Left cardiac atrium (tissue), 4 donors: ENCODE measurements around the gene MYO1D. TPM values are rescaled to one million over a fixed set of nuclear protein-coding genes. Genes with fewer than 3 reads are reported as not detected.
"Not testable (repeated sequence)": the region's sequence is repeated elsewhere in the genome, so short reads cannot be mapped to it uniquely, and the experiment has no call there.

ENCODE experiments used
- ATAC-seq, 2 donors: fragments of 200-7000 bp; cut with Tn5 transposase; one replicate each; pipeline ENCODE4 v1.9.1; 2020; ENCODE audit warnings: mild to moderate bottlenecking in 2 of 2, moderate library complexity in 2 of 2
- DNase-seq: peaks from one replicate; pipeline ENCODE4 v3.0.0-alpha.2; 2020
- intact Hi-C, 2 donors: fragments of 100-400 bp; cut with DNase I; formaldehyde crosslinking; loops; one replicate each; pipeline versions ENCODE4 v1.14.1 to v1.15.1; 2022 to 2023
- total RNA-seq, 2 donors: library from RNA; stranded (reverse); fragmentation: NEBNext Ultra II Directional; extraction: Animal tissue kit (Norgen Biotek cat#: 25700); gene quantifications; one replicate each; pipeline ENCODE4 v1.2.1, GENCODE V29; 2021
- donor health status: DM: no; HTN: yes; CAD: no.
- donor health status: DM: no; HTN: yes; CAD: no; lungs with severe emphysema.
- donor health status: DM: yes; HTN: yes; CAD: no.
- donor health status: Dilated cardiomyopathy.

The MYO1D gene
- total RNA-seq, 2 donors from 2014 or later: 9.5 to 21.8 TPM

DNA sequence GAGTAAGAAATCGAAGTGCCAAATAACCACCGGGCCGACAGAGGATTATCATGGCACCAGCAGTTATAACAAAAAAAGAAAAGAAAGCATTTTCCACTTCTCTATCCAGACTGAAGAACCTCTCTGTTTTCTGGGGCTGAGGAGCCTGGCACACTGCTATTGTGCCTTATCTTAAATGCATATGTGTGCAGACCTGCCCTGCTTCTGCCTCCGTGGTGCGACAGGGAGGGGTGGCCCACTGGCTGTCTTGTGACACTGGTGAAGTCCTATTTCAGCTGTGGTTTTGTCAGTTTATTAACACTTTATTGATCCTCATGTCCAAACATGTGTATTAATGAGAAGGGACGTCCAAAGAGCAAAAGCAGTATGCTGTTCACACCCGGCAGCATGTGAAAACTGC is 334.7 kb downstream of the MYO1D start:
- intact Hi-C loops: no loop called here
- ATAC-seq (no peak), DNase-seq (no peak)

DNA sequence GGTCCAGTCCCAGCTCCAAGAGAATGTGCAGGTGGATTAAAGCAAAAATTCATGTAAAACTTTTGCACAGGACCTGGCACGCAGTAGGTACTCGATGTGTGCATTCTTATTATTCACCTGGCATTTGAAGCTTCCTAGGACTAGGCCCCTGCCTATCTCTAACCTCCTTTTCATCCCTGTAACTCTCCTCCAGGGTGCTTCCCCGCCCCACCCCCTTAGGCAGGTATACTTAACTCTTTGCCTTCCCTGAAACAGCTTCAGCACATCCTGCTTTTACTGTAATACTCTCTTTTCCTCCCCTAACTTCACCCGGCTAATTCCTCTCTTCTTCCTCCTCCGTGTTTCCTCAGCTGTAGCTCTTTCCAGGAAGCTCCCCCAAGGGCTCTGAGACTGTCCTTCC is 335.3 kb downstream of the MYO1D start:
- ATAC-seq (no peak), DNase-seq (no peak)
- intact Hi-C loops: no loop called here

DNA sequence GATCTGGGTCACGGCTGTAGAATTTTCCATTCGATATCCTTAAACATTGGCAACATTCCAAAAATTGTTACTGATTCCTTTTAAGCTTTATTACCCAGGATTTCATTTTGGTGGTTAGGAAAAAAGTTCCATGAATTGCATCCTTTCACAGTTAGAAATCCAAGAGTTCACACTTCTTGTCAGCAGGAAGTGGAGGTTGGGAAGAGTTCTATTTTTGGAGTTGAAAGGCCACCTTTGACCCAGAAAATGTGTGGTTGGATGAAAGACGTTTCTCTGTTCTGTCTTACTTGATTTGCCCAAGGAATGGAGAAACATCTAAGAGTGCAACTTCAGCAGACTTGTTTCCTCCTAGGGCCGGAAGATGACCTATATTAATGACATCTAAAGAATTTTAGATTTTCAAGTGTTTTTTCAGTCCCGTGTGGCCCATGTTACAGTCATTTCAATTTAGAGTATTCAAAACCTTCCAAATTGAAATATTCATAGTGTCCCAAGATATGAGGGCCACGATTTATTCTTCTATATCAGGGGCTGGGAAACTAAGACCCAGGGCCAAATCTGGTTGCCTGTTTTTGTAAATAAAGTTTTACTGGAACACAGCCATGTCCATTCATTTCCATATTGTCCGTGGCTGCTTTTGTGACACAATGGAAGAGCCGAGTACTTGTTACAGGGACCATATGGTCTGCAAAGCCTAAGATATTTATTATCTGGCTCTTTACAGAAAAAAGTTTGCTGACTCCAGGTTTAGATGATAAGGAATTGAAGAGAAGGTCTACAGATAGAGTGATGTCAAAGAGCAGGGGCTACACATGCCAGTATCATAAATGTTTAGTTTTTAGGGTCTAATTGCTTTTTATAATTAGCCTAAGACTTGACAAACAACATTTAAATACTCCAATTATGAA is 339.9 kb downstream of the MYO1D start:
- intact Hi-C loops: no loop called here
- ATAC-seq (no peak), DNase-seq (no peak)

DNA sequence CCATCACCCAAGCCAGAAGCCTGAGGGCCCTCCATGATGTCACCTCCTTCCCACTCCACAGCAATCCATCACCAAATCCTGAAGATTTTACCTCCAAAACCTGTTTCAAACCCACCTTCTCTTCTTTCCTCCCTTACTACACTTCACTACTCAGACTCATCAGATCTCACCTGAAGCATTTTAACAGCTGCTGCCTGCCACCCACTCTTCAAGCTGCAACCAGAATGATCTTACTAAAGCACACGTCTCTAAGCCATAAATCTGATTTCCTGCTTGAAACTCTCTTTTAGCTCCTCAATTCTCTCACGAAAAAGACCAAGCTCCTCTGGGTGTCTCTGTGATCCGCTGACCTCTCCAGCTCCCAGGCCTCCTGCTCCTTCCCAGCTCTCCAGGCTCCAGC is 343.6 kb downstream of the MYO1D start:
- ATAC-seq: no peak

DNA sequence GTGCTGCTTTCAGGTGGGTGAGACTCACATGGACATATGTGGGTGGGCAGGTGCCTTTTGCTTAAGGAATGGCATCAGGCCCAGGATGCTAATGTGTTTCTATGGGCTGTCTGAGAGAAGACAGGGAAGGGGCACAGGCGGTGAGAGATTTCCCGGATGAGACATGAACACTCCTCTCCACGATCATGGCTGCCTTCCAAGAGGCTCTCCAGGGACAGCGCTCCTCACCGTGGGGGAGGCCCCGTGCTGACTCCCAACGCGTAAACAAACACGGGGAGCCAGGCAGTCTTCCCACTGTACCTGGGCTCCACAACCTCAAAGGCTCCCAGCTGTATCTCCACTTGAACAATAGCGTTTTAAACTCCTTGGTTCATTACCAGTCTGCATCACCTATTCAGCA is 347.3 kb downstream of the MYO1D start:
- no peak for DNase-seq
- intact Hi-C loops: no loop called here
- no peak for ATAC-seq

More for the DNA sequence above, 343.6 kb downstream of the MYO1D start:
- no peak for DNase-seq
- intact Hi-C loops: no loop called here

DNA sequence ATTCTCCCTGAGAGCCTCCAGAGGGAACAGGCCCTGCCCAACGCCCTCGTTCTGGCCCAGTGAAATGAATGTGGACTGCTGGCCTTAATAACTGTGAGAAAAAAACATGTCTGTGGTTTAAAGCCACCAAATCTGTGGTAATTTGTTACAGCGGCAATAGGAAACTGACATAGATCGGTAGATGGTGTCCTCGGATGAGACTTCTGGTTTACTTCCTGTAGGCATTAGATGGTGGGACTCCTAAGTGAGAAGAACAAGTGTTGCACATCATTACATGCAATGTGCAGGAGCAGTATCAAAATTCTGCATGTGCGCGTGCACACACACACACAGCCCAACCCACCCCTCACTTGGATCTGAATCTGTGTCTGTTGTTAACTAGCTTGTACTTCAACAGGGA is 348.1 kb downstream of the MYO1D start:
- DNase-seq: no peak
- no peak for ATAC-seq
- intact Hi-C loops: no loop called here

DNA sequence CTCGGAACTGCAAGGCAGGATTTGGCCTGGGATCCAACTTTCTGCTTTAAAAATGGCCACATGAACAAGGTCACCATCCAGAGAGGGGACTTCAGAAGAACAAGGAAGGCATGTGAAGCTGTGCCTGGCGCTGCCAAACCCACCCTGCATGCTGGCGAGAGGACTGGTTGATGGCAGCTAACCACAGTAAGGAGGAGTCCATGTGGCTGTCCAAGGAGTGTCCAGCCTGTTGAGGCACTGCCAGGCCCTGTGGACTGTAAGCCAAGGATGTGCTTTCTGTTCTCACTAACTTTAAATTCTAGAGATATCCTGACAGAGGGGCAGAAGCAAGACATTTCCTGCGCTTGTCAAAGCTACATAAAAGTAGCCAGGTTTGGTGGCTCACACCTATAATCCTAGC is 349.8 kb downstream of the MYO1D start:
- intact Hi-C loops: no loop called here
- DNase-seq (no peak), ATAC-seq (no peak)

DNA sequence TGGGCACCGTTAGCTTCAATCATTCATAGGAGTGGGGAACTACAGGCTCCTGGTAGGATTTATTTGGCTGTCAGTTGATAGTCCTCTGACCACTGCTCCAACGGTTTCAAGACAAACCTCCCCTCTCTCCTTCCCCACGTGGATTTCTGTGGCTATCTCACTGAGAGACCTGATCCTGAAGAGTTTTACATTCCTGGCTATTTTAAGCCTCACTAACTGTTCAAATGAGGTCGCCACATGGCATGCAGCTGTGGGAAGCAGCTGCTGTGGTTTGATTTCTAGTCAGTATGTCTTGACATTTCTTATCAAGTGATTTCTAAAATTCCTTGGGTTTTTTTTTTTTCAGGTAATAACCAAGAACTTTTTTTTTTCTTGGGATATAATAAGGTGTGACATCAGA is 351.8 kb downstream of the MYO1D start:
- intact Hi-C loops: no loop called here

DNA sequence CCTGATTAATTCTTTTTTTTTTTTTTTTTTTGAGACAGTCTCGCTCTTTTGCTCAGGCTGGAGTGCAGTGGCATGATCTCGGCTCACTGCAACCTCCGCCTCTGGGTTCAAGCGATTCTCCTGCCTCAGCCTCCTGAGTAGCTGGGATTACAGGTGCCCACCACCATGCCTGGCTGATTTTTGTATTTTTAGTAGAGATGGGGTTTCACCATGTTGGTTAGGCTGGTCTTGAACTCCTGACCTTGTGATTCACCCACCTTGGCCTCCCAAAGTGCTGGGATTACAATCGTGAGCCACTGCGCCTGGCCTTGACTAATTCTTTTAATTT is 352.4 kb downstream of the MYO1D start:
- intact Hi-C loops, ATAC-seq, DNase-seq: not testable (repeated sequence)

More for the DNA sequence above, 351.8 kb downstream of the MYO1D start:
- no peak for ATAC-seq
- no peak for DNase-seq

DNA sequence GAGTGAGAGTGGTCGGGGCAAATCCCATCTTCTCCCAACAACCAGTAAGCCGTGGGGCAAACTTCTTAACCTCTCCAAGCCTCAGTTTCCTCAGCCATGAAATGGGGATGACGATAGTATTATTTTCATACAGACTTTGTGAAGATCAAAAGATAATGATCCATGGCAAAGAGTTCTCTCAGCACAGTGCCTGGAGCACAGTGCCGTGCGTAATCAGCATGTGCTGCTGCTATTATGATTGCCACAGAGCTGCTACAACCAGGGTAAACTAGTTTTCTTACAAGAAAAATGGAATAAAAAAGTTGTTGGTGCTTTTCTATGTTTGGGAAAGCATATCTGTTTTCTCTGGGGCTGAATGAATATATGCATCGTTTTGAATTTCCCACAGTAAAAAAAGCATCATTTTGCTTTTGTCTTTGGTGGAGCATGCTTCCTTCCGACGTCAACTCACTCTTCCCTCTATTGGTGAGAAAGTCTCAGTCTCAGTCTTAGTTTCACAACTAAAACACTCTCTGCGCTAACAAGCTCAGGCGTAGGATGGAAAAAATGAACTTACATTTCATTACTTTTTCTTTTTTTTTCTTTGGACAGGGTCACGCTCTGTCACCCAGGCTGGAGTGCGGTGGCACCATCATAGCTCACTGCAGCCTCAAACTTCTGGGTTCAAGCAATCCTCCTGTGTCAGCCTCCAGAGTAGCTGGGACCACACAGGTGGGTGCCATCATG is 352.9 kb downstream of the MYO1D start:
- intact Hi-C loops: no loop called here
- DNase-seq: no peak
- ATAC-seq: no peak

DNA sequence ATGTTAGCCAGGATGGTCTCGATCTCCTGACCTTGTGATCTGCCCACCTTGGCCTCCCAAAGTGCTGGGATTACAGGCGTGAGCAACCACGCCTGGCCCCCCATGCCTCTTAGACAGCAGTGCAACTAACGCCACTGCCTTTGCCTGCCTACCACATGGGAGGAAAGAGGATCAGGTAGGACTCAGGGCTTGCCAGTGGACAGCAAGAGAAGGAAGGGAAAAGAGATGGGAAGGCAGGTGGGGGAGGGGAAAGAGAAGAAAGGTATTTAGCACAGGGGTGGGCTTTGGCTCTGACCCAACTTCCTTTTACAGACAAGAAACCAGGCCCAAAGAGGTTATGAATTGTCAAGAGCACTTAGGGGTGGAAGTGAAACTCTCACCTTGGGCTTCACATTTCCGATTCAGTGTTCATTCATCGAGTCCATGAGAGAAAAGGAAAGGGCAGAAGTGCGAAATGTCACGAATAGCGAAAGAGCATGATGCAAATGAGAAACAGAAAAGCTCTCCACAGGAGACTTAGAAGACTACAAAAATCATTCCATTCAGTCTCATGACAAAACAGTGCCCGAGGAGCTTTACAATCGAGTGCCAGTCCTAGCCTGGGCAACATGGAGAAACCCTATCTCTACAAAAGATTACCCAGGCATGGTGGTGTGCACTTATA is 353.8 kb downstream of the MYO1D start:
- ATAC-seq (no peak), DNase-seq (no peak)
- intact Hi-C loops: no loop called here

DNA sequence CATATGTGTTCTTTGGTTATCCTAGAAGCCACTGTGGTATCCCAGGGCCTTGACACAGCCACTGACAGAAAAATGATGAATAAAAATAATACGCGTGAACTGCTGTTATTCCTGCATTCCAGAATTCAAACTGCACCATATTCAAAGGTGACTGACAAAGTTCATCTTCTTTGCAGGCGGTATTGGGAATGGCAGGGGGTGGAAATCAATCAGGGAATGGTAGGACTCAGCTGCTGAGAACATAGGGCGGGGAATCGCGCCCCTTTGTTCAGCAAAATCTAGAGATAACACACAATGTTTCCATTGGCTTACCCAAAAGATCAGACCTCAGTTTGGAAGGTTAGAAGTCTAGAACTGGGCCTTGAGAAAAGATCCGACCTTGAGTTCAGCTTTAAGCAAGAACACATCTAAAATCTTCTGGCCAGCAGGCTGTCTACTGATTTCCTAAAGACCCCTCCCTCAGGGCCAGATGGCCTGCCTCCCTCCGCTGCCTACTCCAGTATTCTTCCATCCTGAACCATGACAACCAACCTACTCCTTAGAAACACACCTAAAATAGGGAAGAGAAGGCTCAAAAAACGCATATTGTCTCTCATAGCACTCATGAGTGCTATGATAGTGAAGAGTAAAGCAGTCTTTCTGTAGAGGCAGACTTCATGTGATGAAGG is 356.1 kb downstream of the MYO1D start:
- DNase-seq (no peak), ATAC-seq (no peak)
- intact Hi-C loops: no loop called here

DNA sequence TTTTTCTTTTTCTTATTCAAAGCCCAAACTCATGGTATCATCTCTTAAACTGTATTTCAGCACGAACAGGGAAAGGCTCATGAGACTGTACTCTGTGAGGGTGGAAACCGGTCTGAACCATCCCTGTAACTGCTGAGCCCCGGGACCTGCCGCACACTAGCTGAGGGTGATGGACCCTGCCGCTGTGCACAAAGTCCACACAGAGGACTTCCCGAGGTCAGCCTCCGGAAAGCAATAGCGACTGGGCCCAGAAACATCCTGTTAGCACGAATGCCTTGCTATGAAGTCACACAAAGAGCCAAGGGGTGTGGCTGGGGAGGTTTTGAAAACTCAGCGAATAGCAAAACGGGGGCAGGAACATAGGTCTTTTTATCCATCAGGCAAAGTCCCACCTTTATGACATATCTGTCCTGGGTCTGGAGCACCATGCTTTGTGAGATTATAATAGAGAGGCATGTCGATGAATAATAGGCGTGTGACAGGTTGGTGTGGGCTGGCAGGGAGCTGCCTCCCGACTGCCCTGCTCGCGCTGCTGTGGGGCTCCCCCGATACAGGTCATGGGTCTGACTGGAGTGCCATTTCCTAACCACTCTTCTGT is 356.7 kb downstream of the MYO1D start:
- intact Hi-C loops: no loop called here
- ATAC-seq (peak; percentile 19 to 45), DNase-seq (peak; percentile 31)

DNA sequence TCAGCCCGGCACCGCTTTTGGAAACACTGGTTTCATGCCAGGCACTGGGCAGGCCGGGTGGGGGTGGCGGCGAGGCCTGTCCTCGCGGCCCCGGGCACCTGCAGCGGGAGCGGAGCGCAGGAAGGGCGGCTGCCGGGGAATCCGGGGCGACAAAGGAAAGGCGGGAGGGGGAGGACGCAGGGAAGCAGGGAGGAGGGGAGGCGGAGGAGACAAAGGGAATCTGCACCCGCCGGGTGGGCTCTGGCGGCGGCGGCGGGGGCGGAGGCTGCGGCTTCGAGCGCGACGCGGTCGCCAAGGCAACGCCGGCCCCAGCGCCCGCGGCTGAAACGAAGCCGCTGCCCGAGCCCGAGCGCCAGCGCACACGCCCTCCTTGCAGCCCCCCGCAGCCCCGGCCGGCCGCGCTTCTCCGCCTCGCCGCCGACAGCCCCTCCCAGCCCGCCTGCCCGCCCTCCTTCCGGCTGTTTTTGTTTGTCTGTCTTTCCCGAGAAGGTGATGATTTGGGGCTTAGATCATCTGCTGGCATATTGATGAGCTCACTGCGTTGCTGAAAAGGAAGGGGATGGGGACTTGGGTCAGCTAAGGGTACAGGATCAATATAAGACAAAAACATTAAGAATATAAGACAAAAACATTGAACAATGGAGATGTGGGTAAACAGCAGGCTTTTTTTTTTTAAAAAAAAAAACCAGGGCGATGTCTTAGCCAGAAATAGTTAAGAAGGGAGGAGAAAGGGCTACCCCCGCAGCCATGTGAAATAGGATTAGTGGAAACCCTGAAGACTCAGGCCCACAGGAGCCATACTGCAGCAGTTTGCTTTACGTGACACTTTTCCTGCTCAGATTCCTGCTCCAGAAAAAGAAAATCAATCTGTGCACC is 357.5 kb downstream of the MYO1D start:
- DNase-seq: peak; percentile 42
- intact Hi-C loops: no loop called here
- ATAC-seq: peak; percentile 82 to 95

DNA sequence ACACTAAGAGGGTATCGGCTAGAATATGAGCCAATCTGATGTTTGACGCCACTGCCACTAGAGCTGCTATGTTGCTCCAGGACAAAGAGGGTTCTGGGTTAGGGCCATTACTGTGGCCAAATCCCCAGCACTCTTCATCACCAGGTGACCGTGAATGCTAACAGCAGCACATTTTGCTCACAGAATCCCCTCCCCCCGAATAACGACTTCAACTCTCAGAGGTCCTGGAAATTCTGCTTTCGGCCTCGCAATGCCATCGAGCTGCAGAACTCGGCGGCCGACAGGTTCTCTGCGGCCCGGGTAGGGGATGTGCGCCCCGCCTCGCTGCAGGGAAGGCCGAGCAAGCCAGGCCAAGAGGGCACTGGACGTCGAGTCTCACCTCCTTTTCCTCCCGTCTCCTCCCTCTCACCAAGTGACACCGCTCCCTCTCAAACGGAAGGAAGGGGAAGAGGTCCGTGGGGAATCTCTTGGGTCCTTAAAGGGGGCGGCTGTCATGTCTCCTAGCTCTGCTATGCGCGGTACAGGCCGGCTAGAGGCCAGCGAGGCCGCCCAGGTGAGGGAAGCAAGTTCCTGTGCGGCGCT is 358.2 kb downstream of the MYO1D start:
- ATAC-seq (no peak), DNase-seq (no peak)
- intact Hi-C loops: no loop called here

DNA sequence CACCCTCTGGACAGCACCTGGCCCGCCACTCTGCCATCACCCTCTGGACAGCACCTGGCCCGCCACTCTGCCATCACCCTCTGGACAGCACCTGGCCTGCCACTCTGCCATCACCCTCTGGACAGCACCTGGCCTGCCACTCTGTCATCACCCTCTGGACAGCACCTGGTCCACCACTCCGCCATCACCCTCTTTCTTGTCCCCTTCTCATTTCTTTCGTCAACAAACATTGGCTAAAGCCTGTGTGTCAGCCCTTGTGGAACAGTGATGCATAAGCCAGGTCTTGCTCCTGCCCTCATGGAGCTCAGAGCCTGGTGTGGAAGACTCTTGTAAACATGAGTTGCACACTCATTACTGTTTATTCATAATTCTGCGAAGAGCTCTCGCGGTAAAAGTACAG is 358.9 kb downstream of the MYO1D start:
- DNase-seq (no peak), ATAC-seq (no peak)
- intact Hi-C loops: no loop called here

DNA sequence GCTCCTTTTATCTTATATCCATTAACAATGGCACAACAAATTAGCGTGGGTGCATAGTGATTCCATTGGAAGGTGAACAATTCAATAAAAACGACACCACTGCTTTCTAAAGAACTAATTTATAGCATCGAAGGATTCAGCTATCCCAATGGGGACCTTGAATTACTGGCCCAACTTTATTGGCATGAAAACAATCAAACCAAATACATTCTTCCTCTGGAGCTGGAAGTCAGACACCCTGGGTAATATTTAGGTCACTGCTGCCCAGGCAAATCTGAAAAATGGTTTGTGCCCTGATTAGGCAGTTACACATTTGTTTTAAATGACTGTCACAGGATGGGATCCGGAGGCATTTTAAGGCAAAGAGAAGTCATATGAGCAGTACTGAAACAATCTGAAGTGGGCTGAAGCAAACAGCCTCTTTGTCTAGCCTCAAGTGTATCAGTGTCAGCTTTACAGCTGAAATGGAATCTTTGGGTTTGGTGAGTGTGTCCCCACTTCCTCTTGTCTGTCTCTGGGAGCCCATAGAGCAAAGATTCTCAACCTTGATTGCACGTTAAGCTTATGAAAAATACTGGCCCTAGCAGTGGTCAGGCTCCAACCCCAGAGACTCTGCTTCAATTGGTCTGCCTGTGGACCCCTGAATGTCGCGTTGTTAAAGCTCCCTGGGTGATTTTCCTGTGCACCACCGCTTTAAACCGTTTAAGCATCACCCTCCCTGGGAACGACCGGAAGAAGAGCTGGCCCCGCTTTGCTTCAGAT is 359.8 kb downstream of the MYO1D start:
- intact Hi-C loops: no loop called here
- ATAC-seq (no peak), DNase-seq (no peak)
